Loucy (cell line): ENCODE results near the gene STXBP2.

Experiments
- H2AFZ ChIP-seq: fragments of 200-600 bp; sonication (generic); 2 replicates; pipeline ENCODE4 v1.6.0; 2016; ENCODE audit warnings: antibody characterized with exemption, mild to moderate bottlenecking, low read length, moderate library complexity
- H3F3A ChIP-seq: fragments of 200-600 bp; 2 replicates; pipeline ENCODE4 v1.6.0; 2016; ENCODE audit warnings: antibody characterized with exemption, low read depth, mild to moderate bottlenecking
- H3K27me3 ChIP-seq: fragments of 200-600 bp; sonication (generic); 2 replicates; pipeline ENCODE4 v1.6.1; 2014; ENCODE audit warnings: low read length, mild to moderate bottlenecking; ENCODE audit not compliant: insufficient read depth, poor library complexity, severe bottlenecking
- H3K36me3 ChIP-seq: fragments of 200-600 bp; sonication (generic); 2 replicates; pipeline ENCODE4 v1.6.1; 2016; ENCODE audit warnings: low read length; ENCODE audit not compliant: insufficient read depth
- H3K4me1 ChIP-seq: fragments of 200-600 bp; sonication (generic); 2 replicates; pipeline ENCODE4 v1.5.1; 2014; ENCODE audit warnings: low read length, mild to moderate bottlenecking; ENCODE audit not compliant: insufficient read depth, poor library complexity, severe bottlenecking
- H3K4me2 ChIP-seq: fragments of 200-600 bp; sonication (generic); 2 replicates; pipeline ENCODE4 v1.6.0; 2014; ENCODE audit warnings: antibody characterized with exemption, low read length, low read depth, mild to moderate bottlenecking; ENCODE audit not compliant: poor library complexity, severe bottlenecking
- H3K4me3 ChIP-seq: fragments of 200-600 bp; sonication (generic); 2 replicates; pipeline ENCODE4 v1.5.1; 2014; ENCODE audit warnings: low read length, mild to moderate bottlenecking, mixed read lengths; ENCODE audit not compliant: poor library complexity, severe bottlenecking
- H3K79me2 ChIP-seq: fragments of 200-600 bp; sonication (generic); 2 replicates; pipeline ENCODE4 v1.6.1; 2014; ENCODE audit warnings: low read length; ENCODE audit not compliant: insufficient read depth
- H3K9ac ChIP-seq: fragments of 200-600 bp; sonication (generic); 2 replicates; pipeline ENCODE4 v1.6.0; 2014; ENCODE audit warnings: mild to moderate bottlenecking, low read depth, low read length, moderate library complexity; ENCODE audit not compliant: poor library complexity, severe bottlenecking
- H3K9me2 ChIP-seq: fragments of 200-600 bp; sonication (generic); replicated peaks from 2 replicates; pipeline ENCODE4 v1.6.1; 2016; ENCODE audit warnings: low read depth, low read length, mixed read lengths
- H3K9me3 ChIP-seq: fragments of 200-600 bp; sonication (generic); 2 replicates; pipeline ENCODE4 v1.6.1; 2014; ENCODE audit warnings: mild to moderate bottlenecking, antibody characterized with exemption, low read length, low read depth; ENCODE audit not compliant: insufficient read depth
- H4K20me1 ChIP-seq: fragments of 200-600 bp; sonication (generic); 2 replicates; pipeline ENCODE4 v1.6.0; 2014; ENCODE audit warnings: antibody characterized with exemption, low read length, mild to moderate bottlenecking; ENCODE audit not compliant: insufficient read depth, poor library complexity, severe bottlenecking
- CTCF ChIP-seq: fragments of 200-600 bp; sonication (generic); conservative IDR thresholded peaks from 2 replicates; pipeline ENCODE4 v1.5.1; 2014; ENCODE audit warnings: mild to moderate bottlenecking, antibody characterized with exemption, low read length
- EZH2phosphoT487 ChIP-seq: fragments of 200-600 bp; IDR thresholded peaks from 2 replicates; pipeline ENCODE4 v1.6.1; 2018; ENCODE audit warnings: antibody characterized with exemption, mild to moderate bottlenecking, moderate library complexity, borderline replicate concordance

The STXBP2 gene

GRCh38 chr19:7610491-7611240 lies 26.2 kb upstream of the STXBP2 start:
- H3K36me3 ChIP-seq = no peaks in the 10 kb centered on the region
- no peaks in the 10 kb centered on the region for H3K27me3 ChIP-seq
- H3K9me3 ChIP-seq = no peaks in the 10 kb centered on the region
- H3K4me2 ChIP-seq = no peak overlapping the region
- H3F3A ChIP-seq = no peaks in the 10 kb centered on the region
- no peaks in the 10 kb centered on the region for H4K20me1 ChIP-seq
- H3K4me1 ChIP-seq = no peaks in the 10 kb centered on the region
- no peak overlapping the region for H2AFZ ChIP-seq
- no peaks in the 10 kb centered on the region for H3K9me2 ChIP-seq
- no peak overlapping the region for H3K9ac ChIP-seq
- no peak overlapping the region for H3K4me3 ChIP-seq
- H3K79me2 ChIP-seq = no peaks in the 10 kb centered on the region
- TF ChIP-seq CTCF (no peak), EZH2phosphoT487 (no peak)

- no peak for TF ChIP-seq EZH2phosphoT487
- TF ChIP-seq CTCF = no peak
- Histone ChIP-seq H3K4me3 (no peak overlapping the region), H3F3A (no peaks in the 10 kb centered on the region), H3K9me2 (no peaks in the 10 kb centered on the region), H3K79me2 (no peaks in the 10 kb centered on the region), H3K27me3 (no peaks in the 10 kb centered on the region), H3K4me1 (no peaks in the 10 kb centered on the region), H3K9me3 (no peaks in the 10 kb centered on the region), H2AFZ (no peak overlapping the region), H3K4me2 (no peak overlapping the region), H3K36me3 (no peaks in the 10 kb centered on the region), H4K20me1 (no peaks in the 10 kb centered on the region), H3K9ac (no peak overlapping the region)
These were observed 25.2 kb upstream of the STXBP2 start for GRCh38 chr19:7611541-7612279.

- Histone ChIP-seq H3F3A (no peaks in the 10 kb centered on the region), H3K4me2 (no peak overlapping the region), H3K27me3 (no peaks in the 10 kb centered on the region), H4K20me1 (no peaks in the 10 kb centered on the region), H3K36me3 (no peaks in the 10 kb centered on the region), H2AFZ (no peak overlapping the region), H3K4me3 (no peak overlapping the region), H3K79me2 (no peaks in the 10 kb centered on the region), H3K4me1 (no peaks in the 10 kb centered on the region), H3K9me3 (no peaks in the 10 kb centered on the region), H3K9ac (no peak overlapping the region), H3K9me2 (no peaks in the 10 kb centered on the region)
- TF ChIP-seq EZH2phosphoT487 (no peak), CTCF (no peak)
These were observed 24.3 kb upstream of the STXBP2 start for GRCh38 chr19:7612282-7613274.
